GM21526 (cell line): Measurements from ENCODE around the gene CXCL9.
"Not testable (repeated sequence)": the region's sequence is repeated elsewhere in the genome, so short reads cannot be mapped to it uniquely, and the experiment has no call there.

ENCODE experiments used
- ATAC-seq: cut with Tn5 transposase; IDR thresholded peaks from one replicate; pipeline ENCODE4 v1.9.1; 2021; ENCODE audit warnings: moderate library complexity; ENCODE audit not compliant: unreplicated experiment, low FRiP score

CXCL9 gene

DNA sequence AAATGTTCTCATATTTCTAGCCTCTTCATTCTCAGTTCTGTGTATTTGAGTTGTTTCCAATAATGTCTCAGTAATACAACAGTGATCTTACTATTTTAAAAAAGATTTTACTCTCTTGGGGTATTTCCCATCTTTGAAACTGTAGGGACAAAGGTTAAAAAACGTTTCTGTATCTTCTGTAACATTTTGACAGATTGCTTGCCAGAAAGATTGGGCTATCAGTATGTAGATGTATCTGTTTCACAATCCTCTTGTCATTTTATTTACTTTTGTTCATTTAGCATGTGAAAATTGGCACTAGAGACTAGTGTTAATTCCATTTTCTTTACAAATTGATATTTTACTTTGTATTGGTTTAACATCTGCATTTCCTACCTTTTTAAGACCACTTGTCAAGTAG is 6.2 kb upstream of the CXCL9 start:
- no peak for ATAC-seq

DNA sequence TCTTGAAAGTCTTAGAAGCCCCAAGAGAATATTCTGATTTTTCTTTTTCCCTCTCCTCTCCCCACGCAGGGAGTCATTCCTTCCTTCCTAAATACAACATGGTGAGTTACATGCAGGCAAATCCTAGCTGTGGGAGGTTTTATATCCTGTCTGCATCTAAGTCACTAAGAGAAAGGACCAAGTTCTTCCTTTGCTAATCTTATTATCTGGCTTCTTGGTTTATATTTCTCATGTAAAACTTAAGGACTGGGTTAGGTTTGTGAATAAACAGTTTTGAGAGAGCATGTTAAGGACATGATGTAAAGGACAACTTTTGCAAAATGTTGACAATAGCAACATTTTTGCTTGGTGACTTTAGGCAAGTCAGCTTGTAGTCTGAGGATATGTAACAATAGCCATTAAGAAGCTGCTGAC is 5.1 kb upstream of the CXCL9 start:
- ATAC-seq = no peak

DNA sequence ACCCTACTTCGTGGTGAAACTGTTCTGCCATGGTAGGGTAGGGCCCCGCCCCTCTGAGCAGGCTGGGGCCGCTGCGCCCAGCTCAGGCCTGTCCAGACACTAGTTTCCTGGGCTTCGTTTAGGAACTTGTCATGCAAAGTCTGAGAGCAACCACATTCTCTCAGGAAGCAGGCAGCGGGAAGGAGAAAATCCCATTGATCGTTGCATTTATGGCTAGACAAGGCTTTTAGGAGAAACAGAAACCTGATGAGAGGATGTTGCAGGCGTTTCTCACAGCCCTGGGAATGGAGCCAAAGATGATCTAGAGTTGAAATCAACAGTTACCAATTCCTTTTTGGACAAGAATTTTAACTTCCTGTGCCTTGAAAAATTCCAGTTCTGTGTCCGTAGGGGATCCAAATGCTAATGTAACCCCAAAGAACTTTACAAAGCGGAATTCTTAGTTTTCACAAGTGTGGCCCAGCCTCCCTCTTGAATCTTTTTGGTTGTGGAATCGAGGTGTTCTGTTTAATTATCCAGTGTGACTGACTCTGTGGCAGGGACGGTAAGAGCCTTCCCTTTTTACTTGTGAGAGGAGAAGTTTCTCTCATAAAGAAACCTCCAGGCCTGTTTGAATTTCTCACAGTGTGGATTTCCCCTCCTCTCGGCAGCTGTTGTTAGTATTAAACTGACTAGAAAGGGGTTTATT is 4.5 kb upstream of the CXCL9 start:
- ATAC-seq = peak; percentile 69

GRCh38 chr4:76011018-76011670 is 3.8 kb upstream of the CXCL9 start:
- ATAC-seq = no peak

DNA sequence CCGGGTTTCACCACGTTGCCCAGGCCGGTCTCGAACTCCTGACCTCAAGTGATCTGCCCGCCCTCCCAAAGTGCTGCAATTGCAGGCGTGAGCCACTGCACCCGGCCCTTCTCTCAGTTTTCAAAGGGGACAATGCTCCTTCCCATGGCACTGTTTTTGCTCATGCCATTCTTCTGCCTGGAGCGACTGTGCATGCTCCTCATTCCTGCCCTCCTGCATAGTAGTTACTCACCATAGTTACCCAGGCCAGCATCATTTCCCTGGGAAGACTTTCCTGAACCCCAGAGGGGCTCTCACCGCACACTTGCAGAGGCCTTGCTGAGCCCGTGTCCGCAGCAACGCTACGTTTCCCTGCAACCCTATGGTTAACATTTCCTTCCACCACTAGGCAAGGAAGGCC is 3.3 kb upstream of the CXCL9 start:
- ATAC-seq = no peak

- no peak for ATAC-seq
Measured at GRCh38 chr4:76009311-76009710, 2.0 kb upstream of the CXCL9 start.

DNA sequence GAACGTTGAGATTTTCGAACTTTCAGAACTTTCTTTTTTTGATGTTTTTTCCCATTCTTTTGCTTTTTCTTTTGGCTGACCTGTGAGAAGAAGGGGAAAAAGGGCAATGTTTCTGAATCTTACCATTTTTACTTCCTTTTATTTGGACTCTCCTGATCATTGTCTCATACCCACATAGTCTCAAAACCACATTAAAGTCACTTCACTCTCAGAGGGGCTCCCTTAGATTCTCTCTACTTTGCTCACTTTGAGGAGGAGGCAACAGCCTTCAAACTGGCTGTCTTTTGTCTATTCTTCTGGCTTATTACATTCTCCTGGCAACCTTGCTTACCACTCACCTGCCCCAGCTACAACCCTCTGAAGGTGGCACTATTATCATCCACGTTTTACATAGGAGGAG is 3.7 kb downstream of the CXCL9 start:
- no peak for ATAC-seq

DNA sequence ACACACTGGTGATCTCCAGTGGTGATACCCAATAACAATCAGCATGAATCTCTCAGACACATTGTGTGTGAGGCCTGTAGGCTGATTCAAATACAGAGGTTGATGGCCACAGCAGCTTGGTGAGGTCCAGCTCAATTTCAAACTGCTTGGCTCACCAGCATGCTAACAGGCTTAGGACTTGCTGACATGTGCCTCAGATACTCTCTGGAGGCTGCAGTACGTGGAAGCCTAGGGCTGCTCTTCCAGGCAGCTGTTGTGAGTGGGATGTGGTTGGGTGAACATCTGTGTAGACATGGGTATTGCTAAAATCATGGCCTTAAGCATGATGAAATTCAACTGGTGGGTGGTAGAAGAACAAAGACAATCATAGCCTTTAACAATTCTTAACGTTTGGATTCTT is 4.3 kb downstream of the CXCL9 start:
- no peak for ATAC-seq

- no peak for ATAC-seq
Measured at GRCh38 chr4:76002176-76002575, 5.1 kb downstream of the CXCL9 start.

DNA sequence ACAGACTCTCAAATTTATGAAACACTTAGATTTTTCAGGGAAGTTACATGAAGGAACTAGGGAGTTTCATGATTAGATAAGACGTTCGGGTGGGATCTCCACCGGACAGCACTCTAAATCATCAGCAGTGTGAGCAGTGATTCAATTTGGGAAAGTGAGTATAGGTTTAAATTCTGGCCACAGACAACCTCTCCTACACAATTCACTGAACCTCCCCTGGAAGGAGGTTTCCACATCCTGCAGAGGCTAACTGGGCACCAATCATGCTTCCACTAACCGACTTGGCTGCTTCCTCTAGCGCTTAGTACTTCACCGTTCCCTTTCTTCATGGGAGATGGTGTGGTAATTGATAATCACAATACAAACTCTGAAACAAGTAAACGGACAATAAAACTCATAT is 5.6 kb downstream of the CXCL9 start:
- ATAC-seq = no peak

DNA sequence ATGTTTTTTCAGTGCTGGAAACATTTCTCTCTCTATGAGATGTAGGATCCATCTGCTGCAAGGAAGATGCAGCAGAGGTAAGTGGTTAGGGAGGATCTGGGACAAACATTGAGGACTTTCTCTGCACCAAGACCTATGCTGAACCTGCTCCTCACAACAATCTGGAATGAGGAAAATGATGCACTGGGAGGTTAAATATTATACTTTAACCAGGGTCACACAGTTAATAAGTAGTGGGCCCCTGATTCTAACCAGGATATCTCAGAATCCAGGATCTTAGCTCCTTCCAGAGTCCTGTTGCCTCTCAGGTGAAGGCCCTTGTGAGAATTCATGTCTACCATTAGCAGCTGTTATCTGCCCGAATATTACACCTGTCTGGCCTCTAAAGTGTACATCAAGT is 7.0 kb downstream of the CXCL9 start:
- no peak for ATAC-seq

- ATAC-seq = not testable (repeated sequence)
Measured at GRCh38 chr4:75998525-75999147, 8.7 kb downstream of the CXCL9 start.

DNA sequence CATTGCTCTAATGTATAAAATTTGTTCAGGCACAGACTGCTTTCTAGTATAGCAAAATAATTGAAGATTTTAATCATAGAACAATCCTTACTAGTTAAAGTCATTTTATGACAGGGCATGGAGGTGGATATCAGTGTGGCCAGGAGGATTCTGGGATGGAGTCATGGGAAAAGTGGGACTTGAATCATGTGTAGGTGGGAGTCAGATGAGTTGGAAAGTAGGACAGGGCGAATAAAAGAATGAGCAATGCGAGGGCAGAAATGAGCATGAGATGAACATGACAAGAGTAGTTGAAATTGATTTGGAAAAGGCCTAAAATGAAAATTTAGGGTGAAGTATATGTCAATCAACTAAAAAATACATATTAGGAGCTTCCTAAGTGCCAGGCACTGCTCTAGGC is 9.4 kb downstream of the CXCL9 start:
- ATAC-seq = no peak

- no peak for ATAC-seq
Measured at GRCh38 chr4:75997081-75997480, 10.2 kb downstream of the CXCL9 start.

DNA sequence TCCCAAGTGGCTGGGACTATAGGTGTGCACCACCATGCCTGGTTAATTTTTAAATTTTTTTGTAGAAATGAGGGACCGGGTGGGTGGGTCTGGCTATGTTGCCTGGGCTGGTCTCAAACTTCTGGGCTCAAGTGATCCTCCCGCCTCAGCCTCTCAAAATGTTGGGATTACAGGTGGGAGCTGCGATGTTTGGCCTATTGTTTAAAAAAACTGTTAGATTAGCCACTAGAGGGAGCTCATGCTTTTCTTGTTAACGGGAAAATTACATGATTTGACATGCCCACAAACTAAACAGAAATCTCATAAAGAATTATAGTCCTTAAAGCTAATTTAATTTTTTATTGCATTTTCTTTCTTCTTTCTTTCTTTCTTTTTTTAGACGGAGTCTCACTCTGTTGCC is 11.6 kb downstream of the CXCL9 start:
- ATAC-seq = no peak

GRCh38 chr4:75992462-75992861 is 14.8 kb downstream of the CXCL9 start:
- no peak for ATAC-seq

GRCh38 chr4:75989846-75990528 is 17.3 kb downstream of the CXCL9 start:
- ATAC-seq = no peak

DNA sequence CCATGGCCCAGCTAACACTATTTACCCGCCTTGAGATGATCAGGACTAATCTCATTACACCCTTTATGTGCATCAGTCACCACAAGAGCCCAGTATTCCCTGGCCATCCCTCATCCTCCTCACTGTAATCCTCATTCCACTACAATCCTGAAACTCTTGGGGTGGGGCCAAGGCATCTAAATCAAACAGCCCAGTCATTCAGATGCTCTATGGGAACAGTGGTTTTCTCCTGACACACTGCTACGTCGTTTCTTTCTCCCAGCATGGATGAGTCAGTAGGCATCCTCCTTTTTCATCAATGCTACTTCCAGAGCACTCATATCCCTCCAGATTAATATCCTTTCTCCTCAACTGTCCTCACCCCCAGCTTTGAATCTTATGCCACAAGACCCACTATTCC is 22.2 kb downstream of the CXCL9 start:
- ATAC-seq = no peak

- ATAC-seq = no peak
Measured at GRCh38 chr4:75980576-75980975, 26.7 kb downstream of the CXCL9 start.

DNA sequence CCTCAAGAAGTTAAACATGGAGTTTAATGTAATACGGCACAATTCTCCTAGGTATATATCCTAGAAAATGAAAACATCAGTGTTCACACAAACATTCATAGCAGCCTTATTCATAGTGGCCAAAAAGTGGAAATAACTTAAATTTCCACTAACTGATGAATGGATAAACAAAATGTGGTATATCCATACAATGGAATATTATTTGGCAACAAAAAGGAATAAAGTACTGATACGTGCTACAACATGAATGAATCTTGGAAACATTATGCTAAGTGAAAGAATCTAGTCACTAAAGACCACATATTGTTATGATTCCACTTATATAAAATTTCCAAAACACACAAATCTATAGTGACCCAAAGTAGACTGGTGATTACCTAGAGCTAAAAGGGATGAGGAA is 31.1 kb downstream of the CXCL9 start:
- no peak for ATAC-seq

DNA sequence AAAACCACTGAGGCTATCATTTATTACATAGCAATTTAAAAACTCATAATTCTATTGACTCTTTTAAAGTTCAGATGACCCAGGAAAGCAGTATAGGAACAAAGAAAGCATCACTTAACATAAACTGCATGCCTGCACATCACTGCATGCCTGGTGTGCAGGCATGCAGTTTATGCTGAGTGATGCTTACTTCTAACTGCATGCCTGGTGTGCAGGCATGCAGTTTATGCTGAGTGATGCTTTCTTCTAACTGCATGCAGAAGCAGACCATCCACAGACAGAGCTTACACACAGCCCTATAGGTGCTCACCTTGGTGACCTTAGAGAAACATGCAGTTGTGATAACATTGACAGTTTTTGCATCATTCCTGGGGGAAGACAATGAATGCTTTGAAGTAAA is 33.5 kb downstream of the CXCL9 start:
- ATAC-seq = no peak

- ATAC-seq = no peak
Measured at GRCh38 chr4:75968084-75968483, 39.2 kb downstream of the CXCL9 start.
